Eye (tissue), 1 donor: Measurements from ENCODE around the gene CCP110.

Experiments used
- DNase-seq: peaks from one replicate; pipeline ENCODE4 v3.0.0-alpha.2; 2015

CCP110 gene

GRCh38 chr16:19523559-19524355, at the start of gene CCP110:
Gene CCP110, plus strand, starts transcription at chr16:19523942. Its CDS starts 3,940 bp downstream, at chr16:19527882.
- DNase-seq, result peak; percentile 98

- no peak for DNase-seq
Observed at GRCh38 chr16:19474617-19475016, 49.1 kb upstream of the CCP110 start.

- no peak for DNase-seq
Observed at GRCh38 chr16:19478505-19478904, 45.2 kb upstream of the CCP110 start.

- no peak for DNase-seq
Observed at GRCh38 chr16:19479302-19479721, 44.4 kb upstream of the CCP110 start.

- no peak for DNase-seq
Observed at GRCh38 chr16:19481296-19481695, 42.4 kb upstream of the CCP110 start.

GRCh38 chr16:19481769-19482168, 42.0 kb upstream of the CCP110 start:
- DNase-seq, result no peak

GRCh38 chr16:19482291-19482690, 41.5 kb upstream of the CCP110 start:
- no peak for DNase-seq

GRCh38 chr16:19484096-19484495, 39.6 kb upstream of the CCP110 start:
- no peak for DNase-seq

GRCh38 chr16:19485611-19486010, 38.1 kb upstream of the CCP110 start:
- DNase-seq, result no peak

- no peak for DNase-seq
Observed at GRCh38 chr16:19486051-19486450, 37.7 kb upstream of the CCP110 start.

- no peak for DNase-seq
Observed at GRCh38 chr16:19486750-19487325, 36.9 kb upstream of the CCP110 start.

- DNase-seq, result no peak
Observed at GRCh38 chr16:19488213-19488640, 35.5 kb upstream of the CCP110 start.

GRCh38 chr16:19490619-19491018, 33.1 kb upstream of the CCP110 start:
- no peak for DNase-seq

- no peak for DNase-seq
Observed at GRCh38 chr16:19497176-19497575, 26.6 kb upstream of the CCP110 start.

- no peak for DNase-seq
Observed at GRCh38 chr16:19499006-19499405, 24.7 kb upstream of the CCP110 start.

- no peak for DNase-seq
Observed at GRCh38 chr16:19499481-19499880, 24.3 kb upstream of the CCP110 start.

GRCh38 chr16:19502395-19503131, 21.2 kb upstream of the CCP110 start:
- peak; percentile 92 for DNase-seq

GRCh38 chr16:19503461-19504075, 20.2 kb upstream of the CCP110 start:
- DNase-seq, result no peak

- DNase-seq, result peak; percentile 26
Observed at GRCh38 chr16:19505600-19506303, 18.0 kb upstream of the CCP110 start.

GRCh38 chr16:19506965-19507364, 16.8 kb upstream of the CCP110 start:
- DNase-seq, result no peak

GRCh38 chr16:19507867-19508266, 15.9 kb upstream of the CCP110 start:
- DNase-seq, result no peak

- no peak for DNase-seq
Observed at GRCh38 chr16:19512297-19512696, 11.4 kb upstream of the CCP110 start.
